Stimulated activated CD8-positive, alpha-beta memory T cell treated with anti-CD3 and anti-CD28 coated beads, Interleukin-15, amount 100 ng/mL, for 1 hour (primary cell): ENCODE measurements around the gene PPM1H.

Experiments
- DNase-seq: peaks from one replicate; pipeline ENCODE4 v3.0.0-alpha.2; 2020; ENCODE audit warnings: low read depth

Gene PPM1H

GRCh38 chr12:62603061-62603810 lies 331.7 kb downstream of the PPM1H start:
- peak; percentile 53 for DNase-seq

- DNase-seq, result peak; percentile 70
Observed at GRCh38 chr12:62602255-62603060, 332.5 kb downstream of the PPM1H start.

GRCh38 chr12:62601765-62602164 lies 333.2 kb downstream of the PPM1H start:
- no peak for DNase-seq

- DNase-seq, result no peak
Observed at GRCh38 chr12:62599854-62600437, 335.0 kb downstream of the PPM1H start.

- no peak for DNase-seq
Observed at GRCh38 chr12:62598846-62599245, 336.1 kb downstream of the PPM1H start.

- no peak for DNase-seq
Observed at GRCh38 chr12:62597253-62597652, 337.7 kb downstream of the PPM1H start.
